B cell (primary cell): ENCODE measurements around the gene TMEM132A. TPM values are rescaled to one million over a fixed set of nuclear protein-coding genes. Genes with fewer than 3 reads are reported as not detected.

ENCODE experiments used
- ATAC-seq: fragments of 200-7000 bp; cut with Tn5 transposase; one replicate; pipeline ENCODE4 v1.10.0; 2021; ENCODE audit warnings: low read depth, mild to moderate bottlenecking, moderate number of reproducible peaks, moderate library complexity
- CTCF ChIA-PET: fragments of 350-600 bp; sonication (Branson Sonifier 250); formaldehyde crosslinking; loops from one replicate; lab custom pipeline; 2021; ENCODE audit warnings: antibody characterized with exemption, inconsistent platforms; lab: Charles Lee
- POLR2A ChIA-PET: fragments of 350-600 bp; sonication (Branson Sonifier 250); formaldehyde crosslinking; loops from one replicate; lab custom pipeline; 2021; ENCODE audit warnings: antibody characterized with exemption; lab: Charles Lee
- DNase-seq: peaks from one replicate; pipeline ENCODE4 v3.0.0; 2013
- H2AFZ ChIP-seq: 2 replicates; pipeline ENCODE4 v1.6.1; 2012; ENCODE audit warnings: mild to moderate bottlenecking, low read depth, low read length; ENCODE audit not compliant: insufficient read depth, poor library complexity, severe bottlenecking
- H3K27ac ChIP-seq, 2 donors: 1 replicate in 1 of 2; 2 replicates in 1 of 2; pipeline ENCODE4 v1.5.1; 2012 to 2013; ENCODE audit warnings: low read length in 2 of 2, mild to moderate bottlenecking in 2 of 2, moderate library complexity in 1 of 2
- H3K27me3 ChIP-seq, 4 experiments: fragments of 200-600 bp in 1 of 4; sonication (generic) in 1 of 4; replicated peaks in 1 of 4; 1 replicate in 2 of 4; 2 replicates in 2 of 4; pipeline versions ENCODE4 v1.6.1 to v1.7.0; 2013 to 2016; ENCODE audit warnings: low read length in 3 of 4, mild to moderate bottlenecking in 2 of 4, mixed read lengths in 1 of 4, moderate library complexity in 1 of 4; ENCODE audit not compliant: insufficient read depth in 4 of 4, control insufficient read depth in 3 of 4; ENCODE audit errors: control extremely low read depth in 1 of 4
- H3K36me3 ChIP-seq, 2 experiments: replicated peaks in 1 of 2; 1 replicate in 1 of 2; 2 replicates in 1 of 2; pipeline versions ENCODE4 v1.6.1 to v1.7.1; 2013; ENCODE audit warnings: low read length in 1 of 2; ENCODE audit not compliant: insufficient read depth in 2 of 2, control insufficient read depth in 1 of 2; ENCODE audit errors: control extremely low read depth in 1 of 2, extremely low read depth in 1 of 2
- H3K4me1 ChIP-seq, 2 donors: fragments of 200-600 bp in 1 of 2; sonication (generic) in 1 of 2; 1 replicate in 1 of 2; 2 replicates in 1 of 2; pipeline versions ENCODE4 v1.5.1 to v1.6.1; 2013 to 2017; ENCODE audit warnings: low read length in 2 of 2; ENCODE audit not compliant: control insufficient read depth in 2 of 2, insufficient read depth in 2 of 2
- H3K4me2 ChIP-seq: replicated peaks from 2 replicates; pipeline ENCODE3; 2012; ENCODE audit warnings: mild to moderate bottlenecking, low read depth, low read length; ENCODE audit not compliant: poor library complexity, severe bottlenecking
- H3K4me3 ChIP-seq, 5 experiments: fragments of 200-600 bp in 1 of 5; sonication (generic) in 1 of 5; 1 replicate in 3 of 5; 2 replicates in 2 of 5; pipeline versions ENCODE4 v1.5.1 to v1.7.0; 2011 to 2016; ENCODE audit warnings: low read length in 4 of 5, mild to moderate bottlenecking in 4 of 5, low read depth in 2 of 5, control low read depth in 1 of 5, moderate library complexity in 1 of 5; ENCODE audit not compliant: insufficient read depth in 1 of 5; ENCODE audit errors: control extremely low read depth in 1 of 5, extremely low read depth in 1 of 5
- H3K79me2 ChIP-seq: fragments of 200-600 bp; sonication (generic); one replicate; pipeline ENCODE4 v1.6.0; 2016; ENCODE audit warnings: low read length; ENCODE audit not compliant: control insufficient read depth, insufficient read depth
- H3K9ac ChIP-seq: fragments of 200-600 bp; sonication (generic); 2 replicates; pipeline ENCODE4 v1.6.1; 2017; ENCODE audit warnings: mild to moderate bottlenecking, low read length, moderate library complexity
- H3K9me3 ChIP-seq, 3 donors: one replicate each; pipeline versions ENCODE4 v1.6.1 to v1.7.1; 2013; ENCODE audit warnings: low read length in 2 of 3; ENCODE audit not compliant: control insufficient read depth in 2 of 3, insufficient read depth in 1 of 3; ENCODE audit errors: control extremely low read depth in 1 of 3
- H4K20me1 ChIP-seq: 2 replicates; pipeline ENCODE4 v1.6.0; 2012; ENCODE audit warnings: mild to moderate bottlenecking, low read length; ENCODE audit not compliant: insufficient read depth, control insufficient read depth, poor library complexity, severe bottlenecking
- H3K27ac Mint-ChIP-seq: one replicate; pipeline ENCODE4 v1.8.0; 2021; ENCODE audit warnings: mixed read lengths
- H3K27me3 Mint-ChIP-seq: one replicate; pipeline ENCODE4 v1.8.0; 2021; ENCODE audit warnings: mixed read lengths
- H3K4me1 Mint-ChIP-seq: one replicate; pipeline ENCODE4 v1.8.0; 2021; ENCODE audit warnings: mixed read lengths
- H3K4me3 Mint-ChIP-seq: one replicate; pipeline ENCODE4 v1.8.0; 2021; ENCODE audit warnings: mixed read lengths
- H3K9me3 Mint-ChIP-seq: one replicate; pipeline ENCODE4 v1.8.0; 2022; ENCODE audit warnings: mixed read lengths; ENCODE audit not compliant: insufficient read depth
- EZH2 ChIP-seq: IDR thresholded peaks from 2 replicates; pipeline ENCODE4 v1.6.1; 2012; ENCODE audit warnings: borderline replicate concordance, low read depth, mild to moderate bottlenecking, moderate library complexity, low read length; ENCODE audit not compliant: insufficient read depth, poor library complexity, severe bottlenecking
- WGBS: methylation state at CpG from one replicate; pipeline ENCODE4 v1.1.5; 2013; ENCODE audit warnings: missing lambda C conversion rate; ENCODE audit not compliant: insufficient coverage; 5-methylcytosine and 5-hydroxymethylcytosine counted together
- intact Hi-C: fragments of 100-400 bp; cut with micrococcal nuclease; formaldehyde crosslinking; loops from one replicate; pipeline ENCODE4 v1.10.0; 2022
- polyA plus RNA-seq: library from polyadenylated mRNA; depleted of rRNA; stranded (reverse); fragments of >200 nt; gene quantifications from 2 replicates; pipeline ENCODE4 v1.2.3, GENCODE V29; 2012
- total RNA-seq, 2 donors: library from RNA; stranded (reverse); fragments of 120-200 nt in 1 of 2; gene quantifications; 1 replicate in 1 of 2; 2 replicates in 1 of 2; pipeline versions ENCODE4 v1.2.3 to v1.2.4, GENCODE V29; 2013 to 2022
- TF ChIP-seq, protein P1 (sequence below): fragments of 200-600 bp; IDR thresholded peaks from one replicate; pipeline ENCODE4 v1.8.0; 2022; ENCODE audit warnings: antibody characterized with exemption, mild to moderate bottlenecking

The TMEM132A gene
- total and polyA plus RNA-seq, 2 donors (not counting 1 experiment from before 2014, with no cell fraction given) = 1.2 to 11.3 TPM

DNA sequence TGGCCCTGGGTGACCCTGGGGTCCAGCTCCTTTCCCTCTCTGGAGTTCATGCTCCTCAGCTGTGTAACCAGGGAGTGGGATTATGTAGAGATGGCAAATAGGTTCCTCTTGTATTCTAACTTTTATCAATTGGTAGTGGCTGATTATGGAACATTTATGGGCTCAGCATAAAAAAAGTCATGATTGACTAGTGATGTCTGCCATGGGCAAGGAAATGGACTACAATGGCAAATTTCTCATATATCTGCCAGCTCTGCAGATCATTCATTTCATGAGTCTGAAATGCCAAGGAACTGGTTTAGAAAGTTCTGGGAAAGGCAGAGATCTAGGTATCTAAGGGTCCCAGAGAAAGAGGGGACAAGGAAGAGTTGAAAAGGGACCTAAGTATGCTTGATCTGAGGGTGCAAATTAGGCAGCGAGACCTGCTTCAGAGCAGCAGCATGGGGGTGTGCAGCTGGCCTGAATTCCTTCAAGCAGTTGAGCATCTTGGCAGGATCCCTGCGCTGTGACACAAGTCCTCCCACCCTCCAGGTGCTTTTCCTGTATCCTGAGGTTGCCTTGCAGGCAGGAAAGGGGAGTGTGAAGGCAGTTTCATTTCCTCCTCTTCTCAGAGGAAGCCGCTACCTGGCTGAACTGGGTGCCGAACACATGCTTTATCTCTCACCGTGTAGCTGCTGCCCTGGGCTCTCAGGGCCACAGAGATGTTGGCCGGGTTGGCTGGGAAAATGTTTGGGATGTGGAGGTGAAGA is 17.3 kb downstream of the TMEM132A start:
- no peak overlapping the region for H3K4me3 Mint-ChIP-seq

More for the DNA sequence above, 17.3 kb downstream of the TMEM132A start:
- H3K4me1 ChIP-seq = peaks cover 17 to 25% of the 10 kb centered on the region in 2 donors
- ChIA-PET CTCF (interaction anchor here (1.0 to 2.5 kb wide), 5 partner anchors 8 to 111 kb away, joined by 3 to 9 read pairs (median 5); no protein-coding TSS in a partner anchor), POLR2A (interaction anchor here (0.8 kb wide), 1 partner anchor 26 kb away, joined by 3 read pairs; no protein-coding TSS in a partner anchor)
- no peak overlapping the region for H3K4me3 ChIP-seq
- ATAC-seq (no peak), DNase-seq (no peak)
- 56% methylated on average over 5 of the region's 6 CpGs for WGBS
- peaks cover 26% of the 10 kb centered on the region for H3K79me2 ChIP-seq
- peak overlapping the region; percentile 76 for H3K27ac Mint-ChIP-seq
- peaks cover 59% of the 10 kb centered on the region for H4K20me1 ChIP-seq
- peaks cover 46% of the 10 kb centered on the region for H3K4me1 Mint-ChIP-seq
- no peak overlapping the region for H2AFZ ChIP-seq
- H3K9ac ChIP-seq = no peak overlapping the region
- H3K9me3 ChIP-seq = no peaks in the 10 kb centered on the region
- peak overlapping the region in 1 of 2 donors; percentile 40 for H3K27ac ChIP-seq
- no peak for TF ChIP-seq EZH2
- TF ChIP-seq, protein P1, sequence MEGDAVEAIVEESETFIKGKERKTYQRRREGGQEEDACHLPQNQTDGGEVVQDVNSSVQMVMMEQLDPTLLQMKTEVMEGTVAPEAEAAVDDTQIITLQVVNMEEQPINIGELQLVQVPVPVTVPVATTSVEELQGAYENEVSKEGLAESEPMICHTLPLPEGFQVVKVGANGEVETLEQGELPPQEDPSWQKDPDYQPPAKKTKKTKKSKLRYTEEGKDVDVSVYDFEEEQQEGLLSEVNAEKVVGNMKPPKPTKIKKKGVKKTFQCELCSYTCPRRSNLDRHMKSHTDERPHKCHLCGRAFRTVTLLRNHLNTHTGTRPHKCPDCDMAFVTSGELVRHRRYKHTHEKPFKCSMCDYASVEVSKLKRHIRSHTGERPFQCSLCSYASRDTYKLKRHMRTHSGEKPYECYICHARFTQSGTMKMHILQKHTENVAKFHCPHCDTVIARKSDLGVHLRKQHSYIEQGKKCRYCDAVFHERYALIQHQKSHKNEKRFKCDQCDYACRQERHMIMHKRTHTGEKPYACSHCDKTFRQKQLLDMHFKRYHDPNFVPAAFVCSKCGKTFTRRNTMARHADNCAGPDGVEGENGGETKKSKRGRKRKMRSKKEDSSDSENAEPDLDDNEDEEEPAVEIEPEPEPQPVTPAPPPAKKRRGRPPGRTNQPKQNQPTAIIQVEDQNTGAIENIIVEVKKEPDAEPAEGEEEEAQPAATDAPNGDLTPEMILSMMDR = no peak
- intact Hi-C loops = no loop called here
- no peaks in the 10 kb centered on the region for H3K27me3 ChIP-seq
- peak overlapping the region; percentile 23 for H3K4me2 ChIP-seq
- H3K36me3 ChIP-seq = peaks cover 4 to 82% of the 10 kb centered on the region in 2 experiments
- no peaks in the 10 kb centered on the region for H3K9me3 Mint-ChIP-seq
- H3K27me3 Mint-ChIP-seq = no peaks in the 10 kb centered on the region
